Heart left ventricle (tissue), 13 donors: Measurements from ENCODE around the gene ANXA2R.

Experiments
- CTCF ChIP-seq, 12 donors: fragments of 200-600 bp; sonication (generic) in 4 of 12; IDR thresholded peaks; one replicate each; pipeline versions ENCODE4 v1.5.0 to v1.8.0; 2018 to 2022; ENCODE audit warnings: antibody characterized with exemption in 12 of 12, mild to moderate bottlenecking in 5 of 12
- POLR2A ChIP-seq, 2 donors: fragments of 450-650 bp; IDR thresholded peaks; one replicate each; pipeline ENCODE4 v1.6.1; 2017; ENCODE audit warnings: antibody characterized with exemption in 2 of 2, mild to moderate bottlenecking in 2 of 2, moderate library complexity in 2 of 2
- donor health status: ischemic (EF 13 %, LVEDD 7.1; RV severe dilation, severe dysfunction).
- donor health status: DM: no; HTN: yes; CAD: no.
- donor health status: DM: no; HTN: no; CAD: no.
- donor health status: ischemic (EF 25% LVEDD 6.9; RV normal size, moderate dysfunction).
- donor health status: ischemic (EF 25% LVEDD 5.7; RV mildly dilated, moderate dysfunction).
- donor health status: ischemic (EF 35%, LVEDD 5.7; RV mildly dilated, moderate dysfunction).
- donor health status: nonischemic (EF 11% LVEDD 7.7; RV severe dilation, severe dysfunction).
- donor health status: DM: yes; HTN: yes; CAD: no.
- donor health status: PGD.
- donor health status: ischemic (EF 29% LVEDD 5.4; RV normal size, mild dysfunction).
- donor health status: nonischemic (EF 23%, LVEDD 6.1; RV moderate dilation, normal function).

DNA sequence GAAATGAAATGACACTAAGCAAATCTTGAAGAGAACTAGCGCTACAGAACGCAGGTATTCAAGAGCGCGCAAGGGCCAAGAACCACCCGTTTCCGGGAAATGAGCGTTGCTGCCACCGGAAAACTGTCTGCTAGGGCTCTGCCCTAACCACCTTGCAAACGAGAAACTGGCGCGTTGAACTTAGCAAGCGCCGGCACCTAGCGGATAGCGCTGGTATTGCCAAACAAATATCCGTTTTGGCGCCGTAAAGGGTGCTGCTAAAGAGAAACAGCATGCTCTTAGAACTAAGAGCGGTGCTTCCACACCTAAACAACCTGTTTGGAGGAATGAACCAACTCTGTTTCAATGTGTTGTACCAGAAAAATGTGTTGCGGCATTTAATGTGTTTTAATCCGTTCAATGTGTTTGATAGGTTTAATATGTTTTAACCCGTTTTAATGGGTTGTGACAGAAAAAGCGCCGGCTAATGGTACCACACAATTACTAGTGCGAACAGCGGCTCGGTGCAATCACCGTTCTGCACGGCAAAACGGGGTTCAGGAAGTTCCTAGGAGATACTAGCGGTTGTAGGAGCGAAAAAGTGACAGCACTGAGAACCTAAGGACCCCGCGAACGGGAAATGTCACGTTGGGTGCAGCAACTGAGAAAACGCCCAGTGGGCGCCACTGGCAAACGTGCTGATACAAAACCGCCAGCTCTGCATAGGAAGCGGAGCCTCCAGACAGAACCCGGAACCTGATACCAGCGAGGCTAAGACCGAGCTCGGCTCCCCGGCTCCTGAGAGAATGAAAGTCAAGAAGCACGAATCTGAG, at the start of gene ANXA2R:
- TF ChIP-seq CTCF (IDR thresholded peaks at IDR 0.05) (peak; percentile 71 to 86 (median 80)), POLR2A (IDR thresholded peaks at IDR 0.05) (no peak)
